PC-3 (cell line): ENCODE results near the gene MYO6.

Source experiments
- CTCF ChIP-seq: fragments of 300-600 bp; sonication (generic); conservative IDR thresholded peaks from 2 replicates; pipeline ENCODE4 v1.5.1; 2017; ENCODE audit warnings: antibody characterized with exemption, low read depth, mild to moderate bottlenecking, low read length
- EZH2 ChIP-seq: fragments of 300-600 bp; sonication (generic); IDR thresholded peaks from one replicate; pipeline ENCODE4 v1.6.1; 2017; ENCODE audit warnings: antibody characterized with exemption, mild to moderate bottlenecking, low read length; ENCODE audit not compliant: unreplicated experiment
- EZH2phosphoT487 ChIP-seq: fragments of 300-600 bp; sonication (generic); IDR thresholded peaks from 2 replicates; pipeline ENCODE4 v1.6.1; 2018; ENCODE audit warnings: mild to moderate bottlenecking, antibody characterized with exemption, low read length, borderline replicate concordance

GRCh38 chr6:75874224-75874623, 125.2 kb downstream of the MYO6 start:
- TF ChIP-seq CTCF (no peak), EZH2 (no peak), EZH2phosphoT487 (no peak)
